Astrocyte (in vitro differentiated cells and primary cell): ENCODE measurements around the gene ZNF467.

Experiments
- EZH2 ChIP-seq: IDR thresholded peaks from 2 replicates; pipeline ENCODE4 v1.6.1; 2012; ENCODE audit warnings: mild to moderate bottlenecking, low read length, inconsistent platforms; ENCODE audit not compliant: insufficient read depth
- TF ChIP-seq, protein P1 (sequence below): IDR thresholded peaks from 2 replicates; pipeline ENCODE4 v1.5.1; 2011; ENCODE audit warnings: low read depth, mild to moderate bottlenecking, inconsistent platforms, low read length, moderate library complexity; ENCODE audit not compliant: insufficient read depth

DNA sequence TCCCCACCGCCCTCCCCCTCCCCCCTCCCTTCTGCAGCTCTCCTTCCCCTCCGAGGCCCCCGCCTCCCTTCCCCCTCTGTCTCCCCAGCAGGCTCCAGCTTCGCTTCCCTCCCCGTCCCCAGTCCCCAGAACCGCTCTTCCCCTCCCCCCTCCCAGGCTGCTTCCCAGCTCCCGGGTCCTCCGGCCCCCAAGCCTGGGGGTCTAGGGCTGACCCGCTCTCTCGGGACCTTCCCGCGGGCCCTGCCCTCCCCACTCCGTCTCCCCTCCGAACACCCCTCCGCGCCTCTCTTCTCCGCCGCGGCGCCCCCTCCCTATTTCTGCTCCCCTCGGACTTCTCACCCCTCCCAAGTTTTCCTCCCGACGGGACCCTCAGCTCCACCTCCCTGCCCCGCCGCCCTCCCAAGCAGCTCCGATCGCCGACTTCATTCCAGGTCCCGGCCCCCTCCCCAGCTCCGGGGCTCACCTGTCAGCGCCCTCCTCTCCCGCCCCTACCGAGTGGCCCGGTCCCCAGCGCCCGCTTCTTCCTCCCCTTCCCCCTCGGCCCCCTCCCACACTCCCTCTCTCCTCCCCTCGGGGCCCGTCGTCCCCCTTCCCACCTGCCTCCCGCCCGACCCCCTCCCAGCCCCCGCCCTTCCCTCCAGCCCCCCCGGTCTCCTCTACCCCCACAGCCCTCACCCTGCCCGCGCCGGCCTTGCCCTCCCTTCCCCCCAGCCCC, 990 bp downstream of the ZNF467 start:
- TF ChIP-seq, protein P1, sequence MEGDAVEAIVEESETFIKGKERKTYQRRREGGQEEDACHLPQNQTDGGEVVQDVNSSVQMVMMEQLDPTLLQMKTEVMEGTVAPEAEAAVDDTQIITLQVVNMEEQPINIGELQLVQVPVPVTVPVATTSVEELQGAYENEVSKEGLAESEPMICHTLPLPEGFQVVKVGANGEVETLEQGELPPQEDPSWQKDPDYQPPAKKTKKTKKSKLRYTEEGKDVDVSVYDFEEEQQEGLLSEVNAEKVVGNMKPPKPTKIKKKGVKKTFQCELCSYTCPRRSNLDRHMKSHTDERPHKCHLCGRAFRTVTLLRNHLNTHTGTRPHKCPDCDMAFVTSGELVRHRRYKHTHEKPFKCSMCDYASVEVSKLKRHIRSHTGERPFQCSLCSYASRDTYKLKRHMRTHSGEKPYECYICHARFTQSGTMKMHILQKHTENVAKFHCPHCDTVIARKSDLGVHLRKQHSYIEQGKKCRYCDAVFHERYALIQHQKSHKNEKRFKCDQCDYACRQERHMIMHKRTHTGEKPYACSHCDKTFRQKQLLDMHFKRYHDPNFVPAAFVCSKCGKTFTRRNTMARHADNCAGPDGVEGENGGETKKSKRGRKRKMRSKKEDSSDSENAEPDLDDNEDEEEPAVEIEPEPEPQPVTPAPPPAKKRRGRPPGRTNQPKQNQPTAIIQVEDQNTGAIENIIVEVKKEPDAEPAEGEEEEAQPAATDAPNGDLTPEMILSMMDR, result no peak
- TF ChIP-seq EZH2, result peak; percentile 47
